IPS-18a (cell line): ENCODE results near the gene DBN1.

Experiments
- H3K27ac ChIP-seq: one replicate; pipeline ENCODE4 v1.5.1; 2013; ENCODE audit warnings: low read length
- H3K27me3 ChIP-seq: one replicate; pipeline ENCODE4 v1.6.1; 2013; ENCODE audit warnings: mild to moderate bottlenecking, low read length; ENCODE audit not compliant: control insufficient read depth, insufficient read depth
- H3K36me3 ChIP-seq: one replicate; pipeline ENCODE4 v1.6.1; 2013; ENCODE audit warnings: low read depth, low read length; ENCODE audit not compliant: control insufficient read depth
- H3K4me1 ChIP-seq: one replicate; pipeline ENCODE4 v1.6.1; 2013; ENCODE audit warnings: low read depth, low read length; ENCODE audit not compliant: control insufficient read depth
- H3K4me3 ChIP-seq: one replicate; pipeline ENCODE4 v1.5.1; 2013; ENCODE audit warnings: low read length
- H3K9ac ChIP-seq: one replicate; pipeline ENCODE4 v1.6.1; 2013; ENCODE audit warnings: mild to moderate bottlenecking, low read length, moderate library complexity
- H3K9me3 ChIP-seq: one replicate; pipeline ENCODE4 v1.6.1; 2013; ENCODE audit warnings: low read depth, low read length; ENCODE audit not compliant: control insufficient read depth

Gene DBN1

DNA sequence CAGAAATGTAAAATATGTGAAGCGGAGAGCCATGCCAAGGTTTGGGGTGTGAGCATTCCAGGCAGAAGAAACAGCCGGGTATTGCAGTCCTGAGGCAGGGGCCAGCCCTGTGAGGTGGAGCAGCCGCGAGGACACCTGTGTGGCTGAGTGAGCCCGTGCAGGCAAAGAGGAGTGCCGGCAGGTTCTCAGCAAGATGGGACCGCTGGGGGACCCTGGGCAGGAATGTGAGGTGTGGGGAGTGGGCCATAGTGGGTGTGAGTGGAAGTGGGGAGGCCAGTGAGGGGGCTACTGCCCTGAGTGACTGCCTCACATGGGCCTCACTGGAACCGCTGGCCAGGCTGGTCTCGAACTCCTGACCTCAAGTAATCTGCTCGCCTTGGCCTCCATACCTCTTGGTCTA, 35.0 kb downstream of the DBN1 start:
- H3K4me1 ChIP-seq = peaks cover 3% of the 10 kb centered on the region
- H3K9ac ChIP-seq = no peak overlapping the region
- H3K36me3 ChIP-seq = peaks cover 22% of the 10 kb centered on the region
- no peak overlapping the region for H3K4me3 ChIP-seq
- H3K27me3 ChIP-seq = no peaks in the 10 kb centered on the region
- no peak overlapping the region for H3K27ac ChIP-seq
- no peaks in the 10 kb centered on the region for H3K9me3 ChIP-seq

DNA sequence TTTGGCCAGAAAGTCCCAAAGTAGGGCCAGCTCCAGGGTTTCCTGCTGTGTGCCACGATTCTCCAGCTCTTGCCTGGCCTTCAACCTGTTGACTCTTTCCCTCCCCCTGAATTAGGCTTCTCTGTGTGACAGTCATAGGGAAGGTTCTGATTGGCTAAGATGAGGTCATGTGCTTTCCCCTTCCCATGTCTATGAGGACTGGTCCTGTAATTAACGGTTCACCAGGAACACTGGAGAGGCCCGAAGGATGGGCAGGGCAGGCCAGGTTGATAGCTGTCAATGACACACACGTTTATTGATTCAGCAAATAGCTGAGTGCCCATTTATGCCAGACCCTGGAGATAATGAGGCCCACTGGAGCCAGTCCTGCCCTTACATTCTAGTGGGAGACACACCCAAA, 35.8 kb downstream of the DBN1 start:
- Histone ChIP-seq H3K9me3 (no peaks in the 10 kb centered on the region), H3K9ac (no peak overlapping the region), H3K36me3 (peaks cover 31% of the 10 kb centered on the region), H3K27ac (no peak overlapping the region), H3K4me3 (no peak overlapping the region), H3K4me1 (peaks cover 3% of the 10 kb centered on the region), H3K27me3 (no peaks in the 10 kb centered on the region)

DNA sequence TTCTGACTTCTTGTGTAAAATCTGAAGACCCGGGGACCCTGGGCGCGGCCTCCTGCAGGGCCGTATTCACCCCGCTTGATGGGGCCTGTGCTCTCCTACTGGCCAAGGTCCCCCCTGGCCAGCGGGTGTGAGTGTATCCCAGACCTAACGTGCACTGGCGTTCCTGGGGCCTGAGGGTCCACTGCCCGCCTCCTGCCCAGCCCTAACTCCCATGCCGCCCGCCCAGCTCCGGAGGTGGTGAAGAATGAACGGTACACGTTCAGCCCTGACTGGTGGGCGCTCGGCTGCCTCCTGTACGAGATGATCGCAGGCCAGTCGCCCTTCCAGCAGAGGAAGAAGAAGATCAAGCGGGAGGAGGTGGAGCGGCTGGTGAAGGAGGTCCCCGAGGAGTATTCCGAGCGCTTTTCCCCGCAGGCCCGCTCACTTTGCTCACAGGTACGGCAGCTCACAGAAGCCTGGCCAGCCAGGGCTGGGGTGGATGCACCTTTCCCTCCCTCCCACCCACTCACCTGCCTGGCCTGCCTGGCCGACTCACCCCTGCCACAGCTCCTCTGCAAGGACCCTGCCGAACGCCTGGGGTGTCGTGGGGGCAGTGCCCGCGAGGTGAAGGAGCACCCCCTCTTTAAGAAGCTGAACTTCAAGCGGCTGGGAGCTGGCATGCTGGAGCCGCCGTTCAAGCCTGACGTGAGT, 37.4 kb downstream of the DBN1 start:
- no peak overlapping the region for H3K4me3 ChIP-seq
- H3K36me3 ChIP-seq = peaks cover 34% of the 10 kb centered on the region
- H3K9me3 ChIP-seq = no peaks in the 10 kb centered on the region
- no peaks in the 10 kb centered on the region for H3K27me3 ChIP-seq
- H3K27ac ChIP-seq = no peak overlapping the region
- peaks cover 3% of the 10 kb centered on the region for H3K4me1 ChIP-seq
- H3K9ac ChIP-seq = no peak overlapping the region

DNA sequence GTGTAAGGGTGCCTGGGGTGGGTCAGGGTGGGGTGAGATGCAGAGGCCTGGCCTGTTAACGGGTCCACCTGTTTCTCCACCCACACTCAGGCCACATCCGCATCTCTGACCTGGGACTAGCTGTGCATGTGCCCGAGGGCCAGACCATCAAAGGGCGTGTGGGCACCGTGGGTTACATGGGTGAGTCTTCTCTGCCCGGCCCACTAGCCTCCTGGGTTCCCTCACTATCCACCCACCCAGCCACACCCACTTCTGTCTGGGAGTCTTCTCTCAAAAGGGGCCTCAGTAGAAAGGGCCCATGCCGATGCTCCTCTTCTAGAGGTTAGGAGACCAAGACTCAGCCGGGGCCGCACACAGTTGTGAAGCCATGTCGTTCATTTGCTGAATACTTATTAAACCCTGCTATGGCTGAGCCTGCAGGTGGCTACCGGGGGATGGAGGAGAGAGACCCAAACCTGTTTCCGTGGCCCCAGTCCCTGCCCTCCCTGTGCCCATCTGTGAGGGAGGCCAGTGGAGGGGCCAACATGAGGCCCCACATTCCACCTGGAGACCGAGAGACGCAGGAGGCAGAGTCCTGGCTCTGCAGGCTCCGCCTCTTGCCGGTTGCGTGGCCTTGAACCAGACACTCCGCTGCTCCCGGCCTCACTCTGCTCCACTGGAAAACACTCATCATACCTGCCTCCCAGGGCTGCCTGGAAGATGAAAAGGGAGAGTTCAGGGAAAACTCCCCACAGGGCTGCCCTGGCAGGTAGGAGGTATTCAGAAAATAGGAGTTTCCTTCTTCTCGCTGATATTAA, 38.3 kb downstream of the DBN1 start:
- no peak overlapping the region for H3K27ac ChIP-seq
- peaks cover 34% of the 10 kb centered on the region for H3K36me3 ChIP-seq
- no peak overlapping the region for H3K9ac ChIP-seq

DNA sequence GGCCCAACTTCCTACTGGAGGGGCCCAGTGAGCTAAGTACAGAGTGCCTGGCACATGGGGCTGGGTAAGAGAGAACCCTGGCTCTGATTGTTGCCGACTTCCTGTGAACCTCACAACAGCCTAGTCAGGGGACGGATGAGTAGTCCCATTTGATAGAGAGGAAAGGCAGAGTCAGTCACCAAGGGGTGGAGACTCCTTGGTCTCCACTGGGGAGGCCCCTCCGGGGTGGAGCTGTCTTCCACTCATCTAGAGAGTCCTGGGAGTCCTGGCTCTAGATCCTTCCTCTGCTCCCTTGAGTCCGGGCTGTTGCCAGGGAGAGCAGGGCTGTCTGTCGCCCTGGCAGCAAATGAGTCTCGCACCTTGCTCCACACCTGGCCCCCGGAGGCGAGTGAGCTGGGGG, 39.0 kb downstream of the DBN1 start:
- Histone ChIP-seq H3K27ac (no peak overlapping the region), H3K4me3 (no peak overlapping the region), H3K9me3 (no peaks in the 10 kb centered on the region), H3K36me3 (peaks cover 34% of the 10 kb centered on the region), H3K9ac (no peak overlapping the region), H3K4me1 (no peaks in the 10 kb centered on the region), H3K27me3 (no peaks in the 10 kb centered on the region)

More for the DNA sequence above, 38.3 kb downstream of the DBN1 start:
- H3K27me3 ChIP-seq = no peaks in the 10 kb centered on the region
- H3K9me3 ChIP-seq = no peaks in the 10 kb centered on the region
- no peak overlapping the region for H3K4me3 ChIP-seq
- peaks cover 3% of the 10 kb centered on the region for H3K4me1 ChIP-seq

DNA sequence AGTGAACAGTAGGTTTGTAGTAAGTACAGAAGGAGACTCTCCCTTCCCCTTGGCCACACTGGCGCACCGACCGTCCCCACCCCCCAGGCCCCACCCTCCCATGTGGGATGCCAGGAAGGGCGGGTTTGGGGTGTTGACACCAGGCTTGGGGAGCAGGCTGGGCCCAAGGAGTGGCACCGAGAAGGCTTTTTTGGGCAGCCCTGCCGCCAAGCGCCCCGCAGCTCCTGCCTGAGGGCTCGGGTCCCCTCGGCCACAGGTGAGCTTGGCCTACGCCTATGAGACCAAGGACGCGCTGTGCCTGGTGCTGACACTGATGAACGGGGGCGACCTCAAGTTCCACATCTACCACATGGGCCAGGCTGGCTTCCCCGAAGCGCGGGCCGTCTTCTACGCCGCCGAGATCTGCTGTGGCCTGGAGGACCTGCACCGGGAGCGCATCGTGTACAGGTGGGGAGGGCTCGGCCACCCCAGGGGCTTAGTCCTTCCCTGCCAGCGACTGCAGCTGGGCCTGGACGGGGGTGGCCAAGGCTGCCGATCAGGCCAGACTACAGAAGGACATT, 39.7 kb downstream of the DBN1 start:
- H3K27me3 ChIP-seq = no peaks in the 10 kb centered on the region
- H3K27ac ChIP-seq = no peak overlapping the region
- H3K9ac ChIP-seq = no peak overlapping the region
- H3K4me3 ChIP-seq = no peak overlapping the region
- no peaks in the 10 kb centered on the region for H3K9me3 ChIP-seq
- H3K36me3 ChIP-seq = peaks cover 34% of the 10 kb centered on the region
- no peaks in the 10 kb centered on the region for H3K4me1 ChIP-seq

DNA sequence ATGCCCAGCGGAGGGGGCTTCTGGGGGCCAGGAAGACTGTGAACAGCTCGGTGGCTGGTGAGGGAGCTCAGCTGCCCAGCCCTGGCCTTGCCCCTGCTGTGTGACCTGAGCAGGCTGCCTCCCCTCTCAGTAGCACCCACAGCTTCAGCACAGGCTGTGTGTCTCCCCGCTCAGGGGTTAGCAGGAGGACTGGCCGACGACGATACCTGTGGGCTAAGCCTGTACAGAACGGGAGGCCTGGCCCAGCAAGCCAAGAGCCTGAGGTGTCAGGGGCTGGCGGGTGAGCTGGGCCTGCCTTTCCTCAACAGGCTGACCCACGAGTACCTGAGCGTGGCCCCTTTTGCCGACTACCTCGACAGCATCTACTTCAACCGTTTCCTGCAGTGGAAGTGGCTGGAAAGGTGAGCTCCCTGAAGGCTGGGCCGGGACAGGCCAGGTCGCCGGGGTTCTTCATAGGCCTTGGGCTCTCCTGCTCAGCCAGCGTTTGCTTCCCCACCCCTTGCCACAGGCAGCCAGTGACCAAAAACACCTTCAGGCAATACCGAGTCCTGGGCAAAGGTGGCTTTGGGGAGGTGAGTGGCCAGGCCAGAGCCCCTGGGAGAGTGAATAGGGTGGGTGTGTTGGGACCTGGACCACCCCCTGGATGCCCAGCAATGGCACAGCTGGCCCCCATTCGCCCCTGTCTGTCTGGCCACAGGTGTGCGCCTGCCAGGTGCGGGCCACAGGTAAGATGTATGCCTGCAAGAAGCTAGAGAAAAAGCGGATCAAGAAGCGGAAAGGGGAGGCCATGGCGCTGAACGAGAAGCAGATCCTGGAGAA, 40.4 kb downstream of the DBN1 start:
- Histone ChIP-seq H3K27ac (no peak overlapping the region), H3K27me3 (no peaks in the 10 kb centered on the region), H3K36me3 (peaks cover 34% of the 10 kb centered on the region), H3K4me1 (no peaks in the 10 kb centered on the region), H3K9me3 (no peaks in the 10 kb centered on the region), H3K9ac (no peak overlapping the region), H3K4me3 (no peak overlapping the region)

DNA sequence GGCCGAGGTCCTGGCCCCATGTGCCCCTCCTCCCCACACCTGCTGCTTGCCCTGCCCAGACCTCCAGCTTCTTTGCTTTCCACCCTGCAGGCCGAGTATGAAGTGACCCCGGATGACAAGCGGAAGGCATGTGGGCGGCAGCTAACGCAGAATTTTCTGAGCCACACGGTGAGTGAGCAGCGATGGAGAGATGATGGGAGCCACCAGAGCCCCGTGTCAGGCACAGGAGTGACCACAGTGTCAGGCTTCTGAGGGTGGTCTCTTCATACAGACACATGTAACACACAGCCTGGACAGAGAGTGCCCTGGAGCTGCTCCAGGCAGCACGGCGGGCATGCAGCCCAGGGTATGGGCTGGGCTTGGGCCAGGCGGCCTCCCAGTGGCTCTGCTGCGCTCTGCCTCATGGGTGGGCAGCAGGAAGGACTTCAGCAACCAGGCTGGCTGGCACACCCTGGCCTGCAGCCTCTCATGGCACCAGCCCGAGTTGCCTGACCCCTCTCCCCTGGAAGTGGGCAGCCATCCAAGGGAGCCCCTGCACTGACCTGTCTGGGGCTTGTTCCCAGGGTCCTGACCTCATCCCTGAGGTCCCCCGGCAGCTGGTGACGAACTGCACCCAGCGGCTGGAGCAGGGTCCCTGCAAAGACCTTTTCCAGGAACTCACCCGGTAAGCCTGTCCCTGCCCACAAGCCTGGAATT, 41.1 kb downstream of the DBN1 start:
- H3K9ac ChIP-seq = no peak overlapping the region
- H3K27me3 ChIP-seq = no peaks in the 10 kb centered on the region
- H3K4me1 ChIP-seq = peaks cover 5% of the 10 kb centered on the region
- H3K9me3 ChIP-seq = no peaks in the 10 kb centered on the region
- no peak overlapping the region for H3K27ac ChIP-seq
- peaks cover 34% of the 10 kb centered on the region for H3K36me3 ChIP-seq
- H3K4me3 ChIP-seq = no peak overlapping the region

DNA sequence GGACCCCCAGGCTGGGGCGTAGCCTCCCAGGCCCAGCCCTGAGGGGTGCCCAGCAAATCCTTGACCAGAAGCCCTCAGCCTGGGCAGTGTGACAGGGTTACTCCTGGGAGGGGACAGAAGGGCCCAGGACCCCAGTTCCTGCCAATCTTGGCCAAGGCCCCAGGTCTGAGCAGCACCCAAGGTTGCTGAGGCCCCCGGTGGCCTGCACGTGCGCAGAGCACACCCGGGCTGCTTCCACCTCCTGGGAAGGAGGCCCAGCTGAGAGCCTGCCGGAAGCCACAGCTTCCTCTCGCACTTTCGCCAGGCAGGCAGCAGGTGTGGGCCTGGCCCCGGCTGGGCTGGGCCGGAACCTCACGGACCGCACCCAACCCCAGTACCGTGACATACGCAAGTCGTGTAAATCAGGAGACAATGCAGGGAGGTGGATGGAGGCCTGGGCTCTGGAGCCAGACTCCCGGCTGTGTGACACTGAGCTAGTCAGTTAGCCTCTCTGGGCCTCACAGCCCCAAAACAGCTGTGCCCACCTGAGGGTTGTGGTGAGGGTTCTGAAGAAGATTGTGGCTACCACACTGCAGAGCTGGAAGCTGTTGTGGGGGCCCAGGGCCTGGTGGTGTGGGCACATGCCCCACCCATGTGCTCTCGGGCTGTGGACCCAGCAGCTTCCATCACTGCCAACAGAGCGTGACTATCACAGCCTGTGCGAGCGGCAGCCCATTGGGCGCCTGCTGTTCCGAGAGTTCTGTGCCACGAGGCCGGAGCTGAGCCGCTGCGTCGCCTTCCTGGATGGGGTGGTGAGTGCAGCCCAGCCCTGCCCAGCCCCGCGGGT, 41.9 kb downstream of the DBN1 start:
- H3K4me3 ChIP-seq = no peak overlapping the region
- H3K27ac ChIP-seq = no peak overlapping the region
- H3K9ac ChIP-seq = no peak overlapping the region
- H3K4me1 ChIP-seq = peaks cover 9% of the 10 kb centered on the region
- H3K9me3 ChIP-seq = no peaks in the 10 kb centered on the region
- H3K27me3 ChIP-seq = no peaks in the 10 kb centered on the region
- H3K36me3 ChIP-seq = peaks cover 31% of the 10 kb centered on the region

DNA sequence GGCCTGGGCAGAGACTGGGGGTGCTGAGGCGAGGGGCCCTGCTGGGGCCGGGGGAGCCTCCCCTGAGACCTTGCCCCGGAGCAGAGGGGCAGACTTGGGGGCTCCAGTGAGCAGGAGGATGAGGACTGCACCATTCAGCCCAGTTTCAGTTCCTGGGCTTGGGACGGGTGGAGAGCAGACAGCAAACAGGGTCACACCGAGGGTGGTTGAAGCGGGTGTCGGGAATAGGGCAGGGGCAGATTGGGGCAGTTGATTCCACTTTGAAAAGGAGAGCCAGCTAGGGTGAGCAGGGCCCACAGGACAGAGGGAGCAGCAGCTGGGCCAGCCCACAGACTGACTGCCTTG, 42.5 kb downstream of the DBN1 start:
- Histone ChIP-seq H3K9me3 (no peaks in the 10 kb centered on the region), H3K27me3 (no peaks in the 10 kb centered on the region), H3K4me3 (no peak overlapping the region), H3K36me3 (peaks cover 31% of the 10 kb centered on the region), H3K9ac (no peak overlapping the region), H3K4me1 (peaks cover 9% of the 10 kb centered on the region), H3K27ac (no peak overlapping the region)
